Lower leg skin (tissue), 4 donors: ENCODE data around the gene NDST1. TPM values are rescaled to one million over a fixed set of nuclear protein-coding genes. Genes with fewer than 3 reads are reported as not detected.

ENCODE experiments used
- DNase-seq, 2 donors: peaks; one replicate each; pipeline ENCODE4 v3.0.0-alpha.2; 2019; ENCODE audit warnings: low spot score in 2 of 2
- H3K4me3 ChIP-seq: fragments of 200-600 bp; sonication (generic); 2 replicates; pipeline ENCODE4 v1.5.1; 2017; ENCODE audit warnings: mild to moderate bottlenecking, low read depth; ENCODE audit not compliant: poor library complexity, severe bottlenecking
- CTCF ChIP-seq, 3 donors: fragments of 450-650 bp; IDR thresholded peaks; one replicate each; pipeline ENCODE4 v1.5.1; 2016; ENCODE audit warnings: antibody characterized with exemption in 3 of 3, mild to moderate bottlenecking in 3 of 3, moderate library complexity in 2 of 3
- POLR2A ChIP-seq, 2 donors: fragments of 450-650 bp; IDR thresholded peaks; one replicate each; pipeline ENCODE4 v1.6.1; 2016 to 2017; ENCODE audit warnings: antibody characterized with exemption in 2 of 2, mild to moderate bottlenecking in 1 of 2, moderate library complexity in 1 of 2
- WGBS, 2 donors: methylation state at CpG; one replicate each; pipeline ENCODE4 v1.1.5; 2018; 5-methylcytosine and 5-hydroxymethylcytosine counted together
- intact Hi-C: fragments of 100-400 bp; cut with DNase I; formaldehyde crosslinking; loops from one replicate; pipeline ENCODE4 v1.15.0; 2023; ENCODE audit warnings: low total_unique reads
- total RNA-seq, 4 donors: library from RNA; depleted of rRNA; stranded (reverse); fragments of >200 nt; gene quantifications; one replicate each; pipeline ENCODE4 v1.1.0, GENCODE V29; 2016

NDST1 gene
- total RNA-seq, 4 donors from 2014 or later = 62.9 to 127 (median 115) TPM

- DNase-seq = no peak
- 42 to 47% methylated on average over 11 of the region's 11 CpGs for WGBS, 2 donors
- intact Hi-C loops = no loop called here
- no peak for TF ChIP-seq CTCF (IDR thresholded peaks at IDR 0.05)
- no peak for TF ChIP-seq POLR2A (IDR thresholded peaks at IDR 0.05)
- H3K4me3 ChIP-seq = no peak overlapping the region
Measured at GRCh38 chr5:150506571-150507473, 1.1 kb upstream of the NDST1 start.

- TF ChIP-seq CTCF (IDR thresholded peaks at IDR 0.05) = no peak
- TF ChIP-seq POLR2A (IDR thresholded peaks at IDR 0.05) = no peak
- intact Hi-C loops = no loop called here
- WGBS, 2 donors = 44 to 49% methylated on average over 2 of the region's 2 CpGs
- H3K4me3 ChIP-seq = no peak overlapping the region
- no peak for DNase-seq
Measured at GRCh38 chr5:150508277-150508640, 328 bp downstream of the NDST1 start.

- no peak overlapping the region for H3K4me3 ChIP-seq
- intact Hi-C loops = no loop called here
- TF ChIP-seq POLR2A (IDR thresholded peaks at IDR 0.05) (no peak), CTCF (IDR thresholded peaks at IDR 0.05) (no peak)
- no peak for DNase-seq
- 63 to 66% methylated on average over 4 of the region's 4 CpGs for WGBS, 2 donors
Measured at GRCh38 chr5:150508828-150509227, 897 bp downstream of the NDST1 start.

GRCh38 chr5:150509992-150510391 is 2.1 kb downstream of the NDST1 start:
- WGBS, 2 donors = 62 to 74% methylated on average over 7 of the region's 7 CpGs
- no peak for TF ChIP-seq POLR2A (IDR thresholded peaks at IDR 0.05)
- TF ChIP-seq CTCF (IDR thresholded peaks at IDR 0.05) = no peak
- no peak overlapping the region for H3K4me3 ChIP-seq
- intact Hi-C loops = no loop called here
- DNase-seq = no peak

GRCh38 chr5:150510460-150511263 is 2.7 kb downstream of the NDST1 start:
- intact Hi-C loops = no loop called here
- H3K4me3 ChIP-seq = no peak overlapping the region
- DNase-seq = no peak
- no peak for TF ChIP-seq CTCF (IDR thresholded peaks at IDR 0.05)
- no peak for TF ChIP-seq POLR2A (IDR thresholded peaks at IDR 0.05)
- WGBS, 2 donors = 75 to 78% methylated on average over 12 of the region's 12 CpGs
